Measurements from ENCODE around the gene IL9. TPM values are rescaled to one million over a fixed set of nuclear protein-coding genes. Genes with fewer than 3 reads are reported as not detected.

Gene IL9
- total RNA-seq, 2 donors from 2014 or later: not detected

DNA sequence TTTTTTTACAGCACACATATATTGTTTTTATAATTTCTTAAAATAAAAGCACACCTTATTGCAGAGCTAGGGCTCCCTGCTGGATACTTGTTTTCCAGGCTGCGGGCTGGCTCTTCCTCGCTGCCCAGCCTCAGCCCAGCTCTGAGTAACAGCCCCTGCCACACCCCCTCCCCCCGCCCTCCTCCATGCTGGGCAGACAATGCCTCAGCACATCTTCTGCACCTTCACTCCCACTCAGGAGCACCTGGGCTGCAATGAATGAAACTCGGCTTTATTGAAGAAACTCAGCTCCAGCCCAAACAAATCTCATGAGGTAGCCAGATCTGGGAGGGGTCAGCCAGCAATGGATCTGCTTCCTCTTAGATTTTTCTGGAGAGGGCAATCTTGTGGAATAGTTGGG lies 9.5 kb downstream of the IL9 start:
- Histone ChIP-seq H3K9me3 (no peaks in the 10 kb centered on the region), H3K27ac (no peak overlapping the region), H3K4me3 (no peak overlapping the region), H3K4me1 (peaks cover 10% of the 10 kb centered on the region), H3K36me3 (replicated peaks in 1 of 2; ENCODE audit: insufficient read depth in 1 of 2, low read depth in 2 of 2) (no peaks in the 10 kb centered on the region), H3K27me3 (no peaks in the 10 kb centered on the region)
- no peak for DNase-seq
- intact Hi-C loops (cut with DNase I): loop anchor here (5.0 kb wide), 1 partner anchor 326 kb away; no protein-coding TSS in a partner anchor
- TF ChIP-seq, protein P1, sequence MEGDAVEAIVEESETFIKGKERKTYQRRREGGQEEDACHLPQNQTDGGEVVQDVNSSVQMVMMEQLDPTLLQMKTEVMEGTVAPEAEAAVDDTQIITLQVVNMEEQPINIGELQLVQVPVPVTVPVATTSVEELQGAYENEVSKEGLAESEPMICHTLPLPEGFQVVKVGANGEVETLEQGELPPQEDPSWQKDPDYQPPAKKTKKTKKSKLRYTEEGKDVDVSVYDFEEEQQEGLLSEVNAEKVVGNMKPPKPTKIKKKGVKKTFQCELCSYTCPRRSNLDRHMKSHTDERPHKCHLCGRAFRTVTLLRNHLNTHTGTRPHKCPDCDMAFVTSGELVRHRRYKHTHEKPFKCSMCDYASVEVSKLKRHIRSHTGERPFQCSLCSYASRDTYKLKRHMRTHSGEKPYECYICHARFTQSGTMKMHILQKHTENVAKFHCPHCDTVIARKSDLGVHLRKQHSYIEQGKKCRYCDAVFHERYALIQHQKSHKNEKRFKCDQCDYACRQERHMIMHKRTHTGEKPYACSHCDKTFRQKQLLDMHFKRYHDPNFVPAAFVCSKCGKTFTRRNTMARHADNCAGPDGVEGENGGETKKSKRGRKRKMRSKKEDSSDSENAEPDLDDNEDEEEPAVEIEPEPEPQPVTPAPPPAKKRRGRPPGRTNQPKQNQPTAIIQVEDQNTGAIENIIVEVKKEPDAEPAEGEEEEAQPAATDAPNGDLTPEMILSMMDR (IDR thresholded peaks at IDR 0.05): no peak
- TF ChIP-seq POLR2A (IDR thresholded peaks at IDR 0.05): no peak
- 29 to 40% methylated on average over 4 of the region's 4 CpGs for WGBS, 2 donors
- no peak for ATAC-seq

DNA sequence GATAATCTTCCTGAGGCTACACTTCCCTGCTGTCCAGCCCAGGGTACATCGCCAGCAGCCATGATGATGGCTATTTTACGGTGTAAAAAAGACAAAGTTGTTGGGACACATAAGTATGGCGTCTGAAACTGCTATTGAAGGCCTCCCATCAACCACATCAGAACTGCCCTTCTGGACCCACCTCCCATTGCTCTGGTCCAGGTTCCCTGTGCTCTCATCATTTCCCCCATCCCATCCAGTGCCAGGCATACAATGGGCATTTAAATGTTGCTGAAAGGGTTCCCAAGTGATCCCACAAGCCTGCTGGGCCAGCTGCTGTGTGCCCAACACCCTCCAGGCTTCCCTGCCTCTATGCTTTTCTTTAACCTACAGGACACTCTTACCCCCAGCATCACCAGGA lies 10.6 kb downstream of the IL9 start:
- no peak for ATAC-seq
- H3K9me3 ChIP-seq: no peaks in the 10 kb centered on the region
- peaks cover 5% of the 10 kb centered on the region for H3K4me1 ChIP-seq
- whole genome bisulfite sequencing, 2 donors: 66 to 81% methylated on average over 3 of the region's 3 CpGs
- H3K36me3 ChIP-seq (replicated peaks in 1 of 2; ENCODE audit: insufficient read depth in 1 of 2, low read depth in 2 of 2): no peaks in the 10 kb centered on the region
- intact Hi-C loops (cut with DNase I): loop anchor here (5.0 kb wide), 1 partner anchor 327 kb away; no protein-coding TSS in a partner anchor
- DNase-seq: no peak
- no peak overlapping the region for H3K27ac ChIP-seq
- H3K27me3 ChIP-seq: no peaks in the 10 kb centered on the region
- no peak overlapping the region for H3K4me3 ChIP-seq
- TF ChIP-seq, protein P1 (IDR thresholded peaks at IDR 0.05): no peak
- TF ChIP-seq POLR2A (IDR thresholded peaks at IDR 0.05): no peak

DNA sequence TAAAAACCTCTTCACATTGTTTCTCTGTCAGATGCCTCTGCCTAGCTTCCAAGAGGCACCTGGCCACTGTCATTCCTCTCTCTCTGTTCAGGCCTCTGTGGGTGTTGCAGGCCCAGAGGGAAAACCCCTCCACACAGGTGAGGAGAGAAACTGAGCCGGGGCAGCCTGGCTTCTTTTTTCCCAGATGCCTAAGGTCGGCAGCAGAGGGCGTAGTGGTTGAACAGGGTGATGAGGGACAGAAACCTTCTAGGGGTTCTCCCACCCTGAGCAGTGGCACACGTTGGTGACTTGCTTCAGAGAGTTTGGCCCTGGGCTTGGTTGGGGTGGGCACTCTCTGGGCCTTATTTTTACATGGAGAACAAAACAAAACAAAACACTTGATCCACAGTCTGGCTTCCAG lies 12.2 kb downstream of the IL9 start:
- intact Hi-C loops (cut with DNase I): no loop called here
- no peak for ATAC-seq

DNA sequence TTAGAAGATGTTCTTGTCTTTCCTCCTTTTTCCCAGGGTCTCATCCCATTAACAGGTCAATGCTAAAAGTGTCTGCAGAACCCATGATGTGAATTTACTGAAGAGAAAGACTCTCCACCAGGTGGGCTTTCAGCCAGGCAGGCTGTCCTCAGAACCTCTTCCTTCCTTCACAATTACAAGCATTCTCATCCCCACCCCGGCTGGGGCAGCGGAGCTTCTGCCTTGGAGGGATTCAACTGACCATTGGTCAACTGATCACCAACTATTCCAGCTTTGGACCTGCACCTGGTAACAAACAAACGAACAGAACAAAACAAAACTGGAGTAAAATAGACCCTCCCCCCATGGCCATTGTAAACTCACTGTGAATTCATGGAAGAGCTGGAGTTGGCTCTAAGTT lies 12.6 kb downstream of the IL9 start:
- ATAC-seq: no peak
- H3K27me3 ChIP-seq: no peaks in the 10 kb centered on the region
- H3K4me3 ChIP-seq: no peak overlapping the region
- no peaks in the 10 kb centered on the region for H3K36me3 ChIP-seq (replicated peaks in 1 of 2; ENCODE audit: insufficient read depth in 1 of 2, low read depth in 2 of 2)
- H3K9me3 ChIP-seq: no peaks in the 10 kb centered on the region
- intact Hi-C loops (cut with DNase I): no loop called here
- TF ChIP-seq, protein P1 (IDR thresholded peaks at IDR 0.05): no peak
- no peak for TF ChIP-seq POLR2A (IDR thresholded peaks at IDR 0.05)
- DNase-seq: no peak
- 71 to 81% methylated on average over 3 of the region's 3 CpGs for WGBS, 2 donors
- no peak overlapping the region for H3K27ac ChIP-seq
- H3K4me1 ChIP-seq: peaks cover 5% of the 10 kb centered on the region

More for the DNA sequence above, 12.2 kb downstream of the IL9 start:
- WGBS, 2 donors: 57% methylated on average over 4 of the region's 4 CpGs
- Histone ChIP-seq H3K9me3 (no peaks in the 10 kb centered on the region), H3K4me1 (peaks cover 5% of the 10 kb centered on the region), H3K27ac (no peak overlapping the region), H3K4me3 (no peak overlapping the region), H3K36me3 (replicated peaks in 1 of 2; ENCODE audit: insufficient read depth in 1 of 2, low read depth in 2 of 2) (no peaks in the 10 kb centered on the region), H3K27me3 (no peaks in the 10 kb centered on the region)
- TF ChIP-seq, protein P1 (IDR thresholded peaks at IDR 0.05): no peak
- no peak for TF ChIP-seq POLR2A (IDR thresholded peaks at IDR 0.05)
- no peak for DNase-seq

DNA sequence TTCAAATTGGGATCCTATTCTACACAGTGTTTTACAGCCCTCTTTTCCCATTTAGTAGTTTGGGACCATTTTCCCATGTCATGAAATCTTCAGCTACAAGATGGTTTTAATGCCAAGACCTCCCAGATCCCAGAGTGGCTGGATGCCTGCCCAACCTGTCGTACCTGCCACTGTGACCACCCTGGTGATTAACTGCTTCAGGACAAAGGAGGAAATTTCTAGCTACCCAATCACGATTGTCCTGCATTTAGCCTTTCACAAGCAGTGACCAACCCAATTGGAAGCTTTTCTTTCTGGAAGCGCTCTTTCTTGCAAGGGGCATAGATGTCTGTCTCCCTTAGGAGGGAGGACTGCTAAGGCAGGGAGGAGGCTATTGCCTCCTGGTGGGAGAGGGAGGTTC lies 13.8 kb downstream of the IL9 start:
- Histone ChIP-seq H3K27ac (no peak overlapping the region), H3K9me3 (no peaks in the 10 kb centered on the region), H3K36me3 (replicated peaks in 1 of 2; ENCODE audit: insufficient read depth in 1 of 2, low read depth in 2 of 2) (no peaks in the 10 kb centered on the region), H3K27me3 (no peaks in the 10 kb centered on the region), H3K4me3 (no peak overlapping the region), H3K4me1 (no peaks in the 10 kb centered on the region)
- DNase-seq (no peak), ATAC-seq (no peak)
- TF ChIP-seq, protein P1 (IDR thresholded peaks at IDR 0.05): no peak
- no peak for TF ChIP-seq POLR2A (IDR thresholded peaks at IDR 0.05)
- intact Hi-C loops (cut with DNase I): no loop called here
- WGBS, 2 donors: 47 to 62% methylated on average over 3 of the region's 3 CpGs

All from body of pancreas (tissue), 4 donors.